ENCODE results near the gene CMIP.

DNA sequence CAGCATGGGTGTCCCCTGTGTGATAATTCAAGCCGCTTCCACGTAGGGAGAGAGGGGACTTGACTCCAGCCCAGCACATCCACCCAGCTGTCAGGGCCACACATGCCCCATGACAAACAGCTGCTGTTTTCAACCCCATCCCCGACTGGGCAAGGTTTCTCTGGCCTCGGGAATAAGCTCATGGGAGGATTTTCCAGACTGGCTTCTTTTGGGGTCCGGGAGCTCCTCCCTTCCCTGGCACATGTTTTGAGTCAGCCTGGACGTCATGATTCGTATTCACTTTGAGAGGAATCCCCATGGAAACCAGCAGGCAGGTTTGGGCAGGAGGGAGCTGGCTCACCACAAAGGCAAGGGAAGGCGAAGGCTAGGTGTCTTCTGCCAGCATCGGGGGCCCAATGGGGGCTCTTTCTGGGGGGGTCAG lies 156.4 kb downstream of the CMIP start:
- TF ChIP-seq GATA2 (IDR thresholded peaks at IDR 0.05; ENCODE audit: low read depth, low read length) = no peak
- TF ChIP-seq GATA3 (IDR thresholded peaks at IDR 0.05; ENCODE audit: low read depth, low read length) = no peak

All from SH-SY5Y (cell line).